HepG2 (cell line): ENCODE data around the gene MCU. TPM values are rescaled to one million over a fixed set of nuclear protein-coding genes. Genes with fewer than 3 reads are reported as not detected.

Experiments
- ATAC-seq: fragments of 200-7000 bp; cut with Tn5 transposase; 3 replicates; pipeline ENCODE4 v1.9.1; 2020; ENCODE audit warnings: mild to moderate bottlenecking, moderate library complexity
- BruUV-seq: library from RNA; stranded (reverse); fragments of 400-500 nt; replicated peaks from 2 replicates; lab custom pipeline; 2021; lab: Mats Ljungman, UMichigan
- CTCF ChIA-PET: fragments of 300-600 bp; formaldehyde crosslinking; extraction: SDS; loops from one replicate; lab custom pipeline; 2021; ENCODE audit warnings: low total read pairs, inconsistent platforms, low intra/inter-chr PET ratio; lab: Yijun Ruan, JAX
- POLR2A ChIA-PET: fragments of 350-600 bp; sonication (Branson Sonifier 250); formaldehyde crosslinking; loops from one replicate; lab custom pipeline; 2020; ENCODE audit warnings: antibody characterized with exemption, inconsistent platforms; lab: Yijun Ruan, JAX
- DNase-seq: peaks from one replicate; pipeline ENCODE4 v3.0.0-alpha.2; 2015; ENCODE audit warnings: low spot score
- FAIRE-seq: peaks from 3 replicates; lab custom pipeline; 2011; peaks lifted over from hg19 to GRCh38; lab: Jason Lieb, UNC
- H2AFZ ChIP-seq: one replicate; pipeline ENCODE4 v1.6.1; 2011; ENCODE audit warnings: low read length, inconsistent platforms
- H3K27ac ChIP-seq: fragments of 300-600 bp; 3 replicates; pipeline ENCODE4 v1.8.0; 2011; ENCODE audit warnings: mixed run types, mild to moderate bottlenecking, mixed read lengths, low read length, inconsistent platforms; ENCODE audit not compliant: insufficient read depth; ENCODE audit errors: extremely low read length
- H3K27me3 ChIP-seq, 2 experiments: fragments of 200-600 bp in 1 of 2; 2 replicates in 1 of 2; 3 replicates in 1 of 2; pipeline versions ENCODE4 v1.6.0 to v1.8.0; 2011; ENCODE audit warnings: low read length in 2 of 2, mild to moderate bottlenecking in 2 of 2, moderate library complexity in 2 of 2, inconsistent platforms in 1 of 2; ENCODE audit not compliant: insufficient read depth in 2 of 2, control insufficient read depth in 1 of 2
- H3K36me3 ChIP-seq, 2 experiments: fragments of 200-600 bp in 1 of 2; replicated peaks in 1 of 2; 2 replicates in 1 of 2; 3 replicates in 1 of 2; pipeline versions ENCODE4 v1.5.1 to v1.8.0; 2011; ENCODE audit warnings: low read length in 2 of 2, inconsistent platforms in 1 of 2; ENCODE audit not compliant: insufficient read depth in 2 of 2, control insufficient read depth in 1 of 2
- H3K4me1 ChIP-seq: 2 replicates; pipeline ENCODE4 v1.5.1; 2012; ENCODE audit warnings: low read length, inconsistent platforms; ENCODE audit not compliant: insufficient read depth
- H3K4me2 ChIP-seq: 2 replicates; pipeline ENCODE4 v1.6.0; 2011; ENCODE audit warnings: low read depth, low read length, inconsistent platforms
- H3K4me3 ChIP-seq, 3 experiments: fragments of 200-600 bp in 1 of 3; sonication (generic), shearing (Covaris generic) in 1 of 3; replicated peaks in 1 of 3; 2 replicates each; pipeline ENCODE4 v1.5.1; 2011 to 2016; ENCODE audit warnings: low read length in 3 of 3, inconsistent platforms in 2 of 3, low read depth in 2 of 3, mild to moderate bottlenecking in 2 of 3, control low read depth in 1 of 3, mixed read lengths in 1 of 3; ENCODE audit not compliant: insufficient read depth in 1 of 3
- H3K79me2 ChIP-seq: one replicate; pipeline ENCODE4 v1.6.1; 2011; ENCODE audit warnings: low read length, inconsistent platforms; ENCODE audit not compliant: insufficient read depth
- H3K9ac ChIP-seq: 2 replicates; pipeline ENCODE4 v1.6.0; 2011; ENCODE audit warnings: mild to moderate bottlenecking, low read depth, low read length, inconsistent platforms; ENCODE audit not compliant: insufficient read depth
- H3K9me3 ChIP-seq: 2 replicates; pipeline ENCODE4 v1.5.1; 2012; ENCODE audit warnings: mild to moderate bottlenecking, low read length
- H4K20me1 ChIP-seq: 2 replicates; pipeline ENCODE4 v1.6.0; 2011; ENCODE audit warnings: inconsistent platforms, mild to moderate bottlenecking, low read length, moderate library complexity; ENCODE audit not compliant: insufficient read depth
- ATF4 ChIP-seq, 2 experiments: fragments of 450-650 bp in 1 of 2; sonication (generic) in 1 of 2; formaldehyde crosslinking; IDR thresholded peaks; 2 replicates each; pipeline versions ENCODE4 v1.5.0 to v1.8.0; 2020 to 2022; ENCODE audit warnings: mild to moderate bottlenecking in 1 of 2, missing genetic modification reagents in 1 of 2
- EZH2 ChIP-seq: conservative IDR thresholded peaks from 2 replicates; pipeline ENCODE4 v1.6.1; 2012; ENCODE audit warnings: mild to moderate bottlenecking, low read depth, low read length, moderate library complexity
- FOXM1 ChIP-seq: sonication (generic); formaldehyde crosslinking; IDR thresholded peaks from 2 replicates; pipeline ENCODE4 v1.5.0; 2020; ENCODE audit warnings: missing genetic modification reagents
- GABPA ChIP-seq, 2 experiments: IDR thresholded peaks; 2 replicates each; pipeline ENCODE4 v1.6.1; 2011 to 2016; ENCODE audit warnings: low read depth in 2 of 2, low read length in 1 of 2, missing biosample characterization in 1 of 2, missing genetic modification characterization in 1 of 2
- JUN ChIP-seq: sonication (generic); formaldehyde crosslinking; IDR thresholded peaks from 2 replicates; pipeline ENCODE4 v1.4.0; 2020; ENCODE audit warnings: mild to moderate bottlenecking, missing genetic modification reagents
- KDM3A ChIP-seq: IDR thresholded peaks from 2 replicates; pipeline ENCODE4 v1.6.1; 2018; ENCODE audit warnings: low read depth, missing compliant biosample characterization
- KMT2B ChIP-seq: IDR thresholded peaks from 2 replicates; pipeline ENCODE4 v1.6.1; 2016; ENCODE audit warnings: missing genetic modification reagents, missing compliant biosample characterization
- NCOR1 ChIP-seq: fragments of 200-600 bp; sonication (generic); IDR thresholded peaks from 2 replicates; pipeline ENCODE4 v1.7.0; 2017; ENCODE audit warnings: antibody characterized with exemption, low read length, borderline replicate concordance
- RNF2 ChIP-seq: fragments of 450-650 bp; conservative IDR thresholded peaks from 2 replicates; pipeline ENCODE4 v1.6.1; 2016; ENCODE audit warnings: low read depth
- SUZ12 ChIP-seq: fragments of 150-350 bp; IDR thresholded peaks from 2 replicates; pipeline ENCODE4 v1.6.1; 2014; ENCODE audit warnings: low read depth, low read length
- TRIM24 ChIP-seq: sonication (generic); formaldehyde crosslinking; IDR thresholded peaks from 2 replicates; pipeline ENCODE4 v1.8.0; 2022; ENCODE audit warnings: mild to moderate bottlenecking, missing genetic modification reagents
- ZFY ChIP-seq: sonication (generic); formaldehyde crosslinking; IDR thresholded peaks from 2 replicates; pipeline ENCODE4 v1.4.0; 2020; ENCODE audit warnings: missing genetic modification reagents
- ZNF264 ChIP-seq: sonication (generic); formaldehyde crosslinking; IDR thresholded peaks from 2 replicates; pipeline ENCODE4 v1.4.0; 2020; ENCODE audit warnings: missing genetic modification reagents
- ZNF335 ChIP-seq: sonication (generic); formaldehyde crosslinking; IDR thresholded peaks from 2 replicates; pipeline ENCODE4 v1.4.0; 2020; ENCODE audit warnings: missing genetic modification reagents
- ZNF562 ChIP-seq: sonication (generic); formaldehyde crosslinking; IDR thresholded peaks from 2 replicates; pipeline ENCODE4 v1.8.0; 2022; ENCODE audit warnings: missing genetic modification reagents, borderline replicate concordance
- WGBS: methylation state at CpG from one replicate; pipeline ENCODE4 v1.1.6; 2017; ENCODE audit warnings: low lambda C conversion rate; 5-methylcytosine and 5-hydroxymethylcytosine counted together
- in situ Hi-C: cut with HindIII; loops from 2 replicates; pipeline ENCODE4 v1.10.0; 2017; ENCODE audit warnings: low pct_unique_long_range_greater_than_20kb; ENCODE audit not compliant: extremely low pct_ligation_motif_present
- intact Hi-C: fragments of 100-400 bp; cut with micrococcal nuclease; formaldehyde crosslinking; loops from one replicate; pipeline ENCODE4 v1.10.0; 2022; ENCODE audit not compliant: unreplicated experiment
- polyA plus RNA-seq, 8 experiments: library from polyadenylated mRNA; depleted of rRNA in 3 of 8; stranded (reverse) in 7 of 8; unstranded in 1 of 8; fragments of >200 nt; fragmentation: Illumina TruSeq in 4 of 8; extraction: Trizol in 4 of 8; gene quantifications; 2 replicates each; pipeline versions ENCODE4 v1.2.1 to v1.2.3, GENCODE V29; 2011 to 2016; ENCODE audit warnings: low read depth in 4 of 8, missing spikeins in 1 of 8, mixed read lengths in 1 of 8; ENCODE audit not compliant: insufficient read depth in 1 of 8
- total RNA-seq, 5 experiments: library from RNA; depleted of rRNA; stranded (reverse); fragments of >200 nt; fragmentation: Illumina TruSeq; extraction: Trizol; gene quantifications; 2 replicates each; pipeline ENCODE4 v1.2.3, GENCODE V29; 2016; ENCODE audit warnings: low read depth in 1 of 5
- TF ChIP-seq, protein P1 (sequence below): sonication (generic); formaldehyde crosslinking; IDR thresholded peaks from 2 replicates; pipeline ENCODE4 v1.4.0; 2020; ENCODE audit warnings: missing genetic modification reagents
- TF ChIP-seq, protein P2 (sequence below): sonication (generic); formaldehyde crosslinking; IDR thresholded peaks from 2 replicates; pipeline ENCODE4 v1.4.0; 2020; ENCODE audit warnings: missing genetic modification reagents, borderline replicate concordance

Gene MCU
- total and polyA plus RNA-seq, 2 of the 13 experiments (the other 11 are each of a cell fraction or from before 2014, with no cell fraction given) = 25.9 to 64.5 TPM

DNA sequence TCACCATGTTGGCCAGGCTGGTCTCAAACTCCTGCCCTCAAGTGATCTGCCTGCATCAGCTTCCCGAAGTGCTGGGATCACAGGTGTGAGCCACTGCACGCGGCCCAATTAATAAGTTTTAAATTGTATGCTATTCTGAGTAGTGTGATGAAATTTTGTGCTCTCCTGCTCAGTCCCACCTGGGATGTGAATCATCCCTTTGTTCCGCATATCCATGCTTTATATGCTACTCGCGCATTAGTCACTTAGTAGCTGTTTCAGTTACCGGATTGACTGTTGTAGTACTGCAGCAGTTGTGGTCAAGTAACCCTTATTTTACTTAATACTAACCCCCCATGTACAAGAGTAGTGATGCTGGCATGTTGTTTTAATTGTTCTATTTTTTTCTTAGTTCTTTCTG, 154.3 kb downstream of the MCU start:
- intact Hi-C loops = loop anchor here (10.0 kb wide), 1 partner anchor 1891 kb away; no protein-coding TSS in a partner anchor
- no peaks in the 10 kb centered on the region for H4K20me1 ChIP-seq
- H3K79me2 ChIP-seq = no peaks in the 10 kb centered on the region
- no peak for DNase-seq
- in situ Hi-C loops = no loop called here
- no TSS peak for BruUV-seq
- WGBS = 88% methylated on average over 7 of the region's 7 CpGs
- POLR2A ChIA-PET = no interaction called here
- no peaks in the 10 kb centered on the region for H3K4me1 ChIP-seq
- TF ChIP-seq EZH2 = no peak
- TF ChIP-seq, protein P1, sequence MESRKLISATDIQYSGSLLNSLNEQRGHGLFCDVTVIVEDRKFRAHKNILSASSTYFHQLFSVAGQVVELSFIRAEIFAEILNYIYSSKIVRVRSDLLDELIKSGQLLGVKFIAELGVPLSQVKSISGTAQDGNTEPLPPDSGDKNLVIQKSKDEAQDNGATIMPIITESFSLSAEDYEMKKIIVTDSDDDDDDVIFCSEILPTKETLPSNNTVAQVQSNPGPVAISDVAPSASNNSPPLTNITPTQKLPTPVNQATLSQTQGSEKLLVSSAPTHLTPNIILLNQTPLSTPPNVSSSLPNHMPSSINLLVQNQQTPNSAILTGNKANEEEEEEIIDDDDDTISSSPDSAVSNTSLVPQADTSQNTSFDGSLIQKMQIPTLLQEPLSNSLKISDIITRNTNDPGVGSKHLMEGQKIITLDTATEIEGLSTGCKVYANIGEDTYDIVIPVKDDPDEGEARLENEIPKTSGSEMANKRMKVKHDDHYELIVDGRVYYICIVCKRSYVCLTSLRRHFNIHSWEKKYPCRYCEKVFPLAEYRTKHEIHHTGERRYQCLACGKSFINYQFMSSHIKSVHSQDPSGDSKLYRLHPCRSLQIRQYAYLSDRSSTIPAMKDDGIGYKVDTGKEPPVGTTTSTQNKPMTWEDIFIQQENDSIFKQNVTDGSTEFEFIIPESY (CRISPR knock-in tag) = peak; percentile 74
- H2AFZ ChIP-seq = no peak overlapping the region
- no peak overlapping the region for H3K9ac ChIP-seq
- H3K4me3 ChIP-seq = no peak overlapping the region
- CTCF ChIA-PET = no interaction called here
- no peak overlapping the region for H3K27ac ChIP-seq
- peaks cover 2% of the 10 kb centered on the region; the same call in 1 of the 2 replicates for H3K9me3 ChIP-seq
- H3K4me2 ChIP-seq = no peak overlapping the region
- H3K27me3 ChIP-seq = no peaks in the 10 kb centered on the region
- FAIRE-seq = no peak
- H3K36me3 ChIP-seq = no peaks in the 10 kb centered on the region
- no peak for ATAC-seq

GRCh38 chr10:72847681-72848080, 155.7 kb downstream of the MCU start:
- DNase-seq = no peak
- Histone ChIP-seq H3K4me3 (no peak overlapping the region), H2AFZ (no peak overlapping the region), H3K36me3 (no peaks in the 10 kb centered on the region), H3K9ac (no peak overlapping the region), H4K20me1 (no peaks in the 10 kb centered on the region), H3K9me3 (peaks cover 5% of the 10 kb centered on the region; the same call in 1 of the 2 replicates), H3K4me1 (no peaks in the 10 kb centered on the region), H3K4me2 (no peak overlapping the region), H3K27ac (no peak overlapping the region), H3K79me2 (no peaks in the 10 kb centered on the region), H3K27me3 (no peaks in the 10 kb centered on the region)
- no peak for FAIRE-seq
- ATAC-seq = no peak
- WGBS = 100% methylated on average over 1 of the region's 2 CpGs
- in situ Hi-C loops = no loop called here
- no TSS peak for BruUV-seq
- ChIA-PET POLR2A (no interaction called here), CTCF (no interaction called here)
- intact Hi-C loops = loop anchor here (10.0 kb wide), 1 partner anchor 1893 kb away; no protein-coding TSS in a partner anchor
- TF ChIP-seq KMT2B (CRISPR knock-in tag) (no peak), TRIM24 (CRISPR knock-in tag) (no peak), ATF4 (CRISPR knock-in tag; IDR thresholded peaks at IDR 0.05) (no peak), ZNF335 (no peak), RNF2 (no peak), KDM3A (no peak), ZNF562 (CRISPR knock-in tag) (no peak), ZNF264 (CRISPR knock-in tag) (no peak), NCOR1 (no peak), SUZ12 (no peak), JUN (CRISPR knock-in tag) (no peak), GABPA (IDR thresholded peaks at IDR 0.05; ENCODE audit: low read depth, low read length) (no peak), GABPA (CRISPR knock-in tag; IDR thresholded peaks at IDR 0.05; ENCODE audit: low read depth) (no peak), FOXM1 (no peak), ZFY (no peak)
- TF ChIP-seq, protein P2, sequence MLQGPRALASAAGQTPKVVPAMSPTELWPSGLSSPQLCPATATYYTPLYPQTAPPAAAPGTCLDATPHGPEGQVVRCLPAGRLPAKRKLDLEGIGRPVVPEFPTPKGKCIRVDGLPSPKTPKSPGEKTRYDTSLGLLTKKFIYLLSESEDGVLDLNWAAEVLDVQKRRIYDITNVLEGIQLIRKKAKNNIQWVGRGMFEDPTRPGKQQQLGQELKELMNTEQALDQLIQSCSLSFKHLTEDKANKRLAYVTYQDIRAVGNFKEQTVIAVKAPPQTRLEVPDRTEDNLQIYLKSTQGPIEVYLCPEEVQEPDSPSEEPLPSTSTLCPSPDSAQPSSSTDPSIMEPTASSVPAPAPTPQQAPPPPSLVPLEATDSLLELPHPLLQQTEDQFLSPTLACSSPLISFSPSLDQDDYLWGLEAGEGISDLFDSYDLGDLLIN (CRISPR knock-in tag) = no peak
